Suprapubic skin (tissue), 4 donors: ENCODE data around the gene LRRFIP1.

Source experiments
- EP300 ChIP-seq: sonication (generic); formaldehyde crosslinking; IDR thresholded peaks from one replicate; pipeline ENCODE4 v1.6.1; 2017; ENCODE audit warnings: antibody characterized with exemption
- POLR2A ChIP-seq, 2 donors: fragments of 450-650 bp; IDR thresholded peaks; one replicate each; pipeline ENCODE4 v1.6.1; 2017; ENCODE audit warnings: antibody characterized with exemption in 2 of 2, mild to moderate bottlenecking in 2 of 2, moderate library complexity in 2 of 2
- POLR2AphosphoS5 ChIP-seq, 3 donors: sonication (generic); formaldehyde crosslinking; IDR thresholded peaks; one replicate each; pipeline ENCODE4 v1.6.1; 2017; ENCODE audit warnings: antibody characterized with exemption in 3 of 3
- TF ChIP-seq, protein P1 (sequence below), 2 donors: fragments of 200-600 bp in 1 of 2; fragments of 450-650 bp in 1 of 2; sonication (generic) in 1 of 2; IDR thresholded peaks; one replicate each; pipeline ENCODE4 v1.5.1; 2016 to 2019; ENCODE audit warnings: antibody characterized with exemption in 2 of 2, mild to moderate bottlenecking in 1 of 2, moderate library complexity in 1 of 2

GRCh38 chr2:237652854-237653253 is 25.5 kb downstream of the LRRFIP1 start:
- TF ChIP-seq, protein P1, sequence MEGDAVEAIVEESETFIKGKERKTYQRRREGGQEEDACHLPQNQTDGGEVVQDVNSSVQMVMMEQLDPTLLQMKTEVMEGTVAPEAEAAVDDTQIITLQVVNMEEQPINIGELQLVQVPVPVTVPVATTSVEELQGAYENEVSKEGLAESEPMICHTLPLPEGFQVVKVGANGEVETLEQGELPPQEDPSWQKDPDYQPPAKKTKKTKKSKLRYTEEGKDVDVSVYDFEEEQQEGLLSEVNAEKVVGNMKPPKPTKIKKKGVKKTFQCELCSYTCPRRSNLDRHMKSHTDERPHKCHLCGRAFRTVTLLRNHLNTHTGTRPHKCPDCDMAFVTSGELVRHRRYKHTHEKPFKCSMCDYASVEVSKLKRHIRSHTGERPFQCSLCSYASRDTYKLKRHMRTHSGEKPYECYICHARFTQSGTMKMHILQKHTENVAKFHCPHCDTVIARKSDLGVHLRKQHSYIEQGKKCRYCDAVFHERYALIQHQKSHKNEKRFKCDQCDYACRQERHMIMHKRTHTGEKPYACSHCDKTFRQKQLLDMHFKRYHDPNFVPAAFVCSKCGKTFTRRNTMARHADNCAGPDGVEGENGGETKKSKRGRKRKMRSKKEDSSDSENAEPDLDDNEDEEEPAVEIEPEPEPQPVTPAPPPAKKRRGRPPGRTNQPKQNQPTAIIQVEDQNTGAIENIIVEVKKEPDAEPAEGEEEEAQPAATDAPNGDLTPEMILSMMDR (IDR thresholded peaks at IDR 0.05), result no peak
- TF ChIP-seq POLR2A (IDR thresholded peaks at IDR 0.05), result no peak
- TF ChIP-seq POLR2AphosphoS5 (IDR thresholded peaks at IDR 0.05), result no peak
- TF ChIP-seq EP300, result no peak
